ENCODE measurements around the gene SYT10.
"Not testable (repeated sequence)": the region's sequence is repeated elsewhere in the genome, so short reads cannot be mapped to it uniquely, and the experiment has no call there.

The SYT10 gene

GRCh38 chr12:33331961-33332398 is 107.6 kb downstream of the SYT10 start:
- not testable (repeated sequence) for DNase-seq

- DNase-seq: no peak
Measured at GRCh38 chr12:33330940-33331339, 108.7 kb downstream of the SYT10 start.

Measured in NCI-H226 (cell line).